ENCODE data around the gene KCTD19.

DNA sequence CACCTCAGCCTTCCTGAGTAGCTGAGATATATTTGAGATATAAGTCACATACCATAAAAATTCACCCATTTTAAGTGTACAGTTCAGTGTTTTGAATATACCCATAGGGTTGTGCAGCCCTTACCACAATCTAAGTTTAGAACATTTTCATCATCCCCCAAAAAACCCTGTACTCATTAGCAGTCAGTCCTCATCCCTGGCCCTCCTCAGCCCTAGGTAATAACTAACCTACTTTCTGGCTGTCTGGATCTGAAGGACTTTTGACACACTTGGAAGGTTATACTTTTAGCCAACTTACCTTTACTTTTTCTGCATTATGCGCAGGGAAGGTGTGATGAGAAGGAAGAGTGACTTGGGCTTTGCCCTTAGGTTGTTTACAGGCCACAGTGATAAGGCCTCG is 51.2 kb downstream of the KCTD19 start:
- TF ChIP-seq, protein P1, sequence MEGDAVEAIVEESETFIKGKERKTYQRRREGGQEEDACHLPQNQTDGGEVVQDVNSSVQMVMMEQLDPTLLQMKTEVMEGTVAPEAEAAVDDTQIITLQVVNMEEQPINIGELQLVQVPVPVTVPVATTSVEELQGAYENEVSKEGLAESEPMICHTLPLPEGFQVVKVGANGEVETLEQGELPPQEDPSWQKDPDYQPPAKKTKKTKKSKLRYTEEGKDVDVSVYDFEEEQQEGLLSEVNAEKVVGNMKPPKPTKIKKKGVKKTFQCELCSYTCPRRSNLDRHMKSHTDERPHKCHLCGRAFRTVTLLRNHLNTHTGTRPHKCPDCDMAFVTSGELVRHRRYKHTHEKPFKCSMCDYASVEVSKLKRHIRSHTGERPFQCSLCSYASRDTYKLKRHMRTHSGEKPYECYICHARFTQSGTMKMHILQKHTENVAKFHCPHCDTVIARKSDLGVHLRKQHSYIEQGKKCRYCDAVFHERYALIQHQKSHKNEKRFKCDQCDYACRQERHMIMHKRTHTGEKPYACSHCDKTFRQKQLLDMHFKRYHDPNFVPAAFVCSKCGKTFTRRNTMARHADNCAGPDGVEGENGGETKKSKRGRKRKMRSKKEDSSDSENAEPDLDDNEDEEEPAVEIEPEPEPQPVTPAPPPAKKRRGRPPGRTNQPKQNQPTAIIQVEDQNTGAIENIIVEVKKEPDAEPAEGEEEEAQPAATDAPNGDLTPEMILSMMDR (optimal IDR thresholded peaks at IDR 0.05 in 1 of 3, IDR thresholded peaks at IDR 0.05 in 1 of 3, conservative IDR thresholded peaks at IDR 0.05 in 1 of 3; ENCODE audit: extremely low read depth in 1 of 3, insufficient read depth in 2 of 3, low read length in 3 of 3) = no peak
- no peak for TF ChIP-seq EZH2 (IDR thresholded peaks at IDR 0.05; ENCODE audit: low read length)

Measured in keratinocyte (primary cell).